Endothelial cell of umbilical vein (primary cell): Measurements from ENCODE around the gene COQ9. TPM values are rescaled to one million over a fixed set of nuclear protein-coding genes. Genes with fewer than 3 reads are reported as not detected.

Source experiments
- BruUV-seq: library from RNA; stranded (reverse); fragments of 400-500 nt; replicated peaks from 2 replicates; lab custom pipeline; 2021; lab: Mats Ljungman, UMichigan
- CTCF ChIA-PET: fragments of 300-600, 350-600 bp; sonication (Branson Sonifier 250); formaldehyde crosslinking; loops from one replicate; lab custom pipeline; 2021; ENCODE audit warnings: antibody characterized with exemption, inconsistent platforms; lab: Charles Lee
- POLR2A ChIA-PET: fragments of 300-600, 350-600 bp; sonication (Branson Sonifier 250); formaldehyde crosslinking; loops from one replicate; lab custom pipeline; 2021; ENCODE audit warnings: antibody characterized with exemption, inconsistent platforms; lab: Charles Lee
- DNase-seq: peaks from one replicate; pipeline ENCODE4 v3.0.0-alpha.2; 2011; ENCODE audit warnings: low read depth, low spot score
- FAIRE-seq: peaks from 2 replicates; lab custom pipeline; 2011; peaks lifted over from hg19 to GRCh38; lab: Jason Lieb, UNC
- H2AFZ ChIP-seq: 2 replicates; pipeline ENCODE4 v1.6.0; 2012; ENCODE audit warnings: low read depth, low read length, control low read depth, inconsistent platforms
- H3K27ac ChIP-seq: 2 replicates; pipeline ENCODE4 v1.5.1; 2011; ENCODE audit warnings: low read depth, mild to moderate bottlenecking, control low read depth, low read length, moderate library complexity; ENCODE audit not compliant: insufficient read depth
- H3K27me3 ChIP-seq, 2 experiments: 2 replicates each; pipeline versions ENCODE4 v1.6.0 to v1.6.1; 2011; ENCODE audit warnings: low read length in 2 of 2, mixed read lengths in 1 of 2; ENCODE audit not compliant: control insufficient read depth in 2 of 2, insufficient read depth in 2 of 2
- H3K36me3 ChIP-seq, 2 experiments: 2 replicates in 1 of 2; 3 replicates in 1 of 2; pipeline ENCODE4 v1.5.1; 2011; ENCODE audit warnings: low read length in 2 of 2, mild to moderate bottlenecking in 1 of 2, moderate library complexity in 1 of 2; ENCODE audit not compliant: control insufficient read depth in 2 of 2, insufficient read depth in 2 of 2; ENCODE audit errors: extremely low read depth in 1 of 2
- H3K4me1 ChIP-seq: 3 replicates; pipeline ENCODE4 v1.5.1; 2011; ENCODE audit warnings: mild to moderate bottlenecking, low read length; ENCODE audit not compliant: control insufficient read depth, insufficient read depth; ENCODE audit errors: extremely low read depth
- H3K4me2 ChIP-seq: 2 replicates; pipeline ENCODE4 v1.6.1; 2011; ENCODE audit warnings: low read length, control low read depth, mixed read lengths; ENCODE audit not compliant: insufficient read depth
- H3K4me3 ChIP-seq, 3 experiments: fragments of 200-600 bp in 1 of 3; sonication (generic), shearing (Covaris generic) in 1 of 3; replicated peaks in 1 of 3; 2 replicates each; pipeline ENCODE4 v1.5.1; 2011 to 2016; ENCODE audit warnings: control low read depth in 3 of 3, low read length in 3 of 3, mild to moderate bottlenecking in 2 of 3, inconsistent platforms in 1 of 3, low read depth in 1 of 3, moderate library complexity in 1 of 3; ENCODE audit not compliant: insufficient read depth in 1 of 3
- H3K79me2 ChIP-seq: 2 replicates; pipeline ENCODE4 v1.6.0; 2012; ENCODE audit warnings: low read length, inconsistent platforms; ENCODE audit not compliant: control insufficient read depth, insufficient read depth
- H3K9ac ChIP-seq: replicated peaks from 2 replicates; pipeline ENCODE3; 2011; ENCODE audit warnings: low read length, control low read depth; ENCODE audit not compliant: insufficient read depth; ENCODE audit errors: extremely low read depth
- H3K9me1 ChIP-seq: replicated peaks from 3 replicates; pipeline ENCODE4 v1.6.0; 2011; ENCODE audit warnings: mild to moderate bottlenecking, low read length; ENCODE audit not compliant: control insufficient read depth, insufficient read depth; ENCODE audit errors: extremely low read depth
- H3K9me3 ChIP-seq: replicated peaks from 2 replicates; pipeline ENCODE4 v1.5.1; 2012; ENCODE audit warnings: low read length, inconsistent platforms; ENCODE audit not compliant: control insufficient read depth, insufficient read depth
- H4K20me1 ChIP-seq: replicated peaks from 2 replicates; pipeline ENCODE3; 2011; ENCODE audit warnings: mild to moderate bottlenecking, low read length; ENCODE audit not compliant: control insufficient read depth, insufficient read depth; ENCODE audit errors: extremely low read depth
- CTCF ChIP-seq, 2 donors: IDR thresholded peaks; 1 replicate in 1 of 2; 2 replicates in 1 of 2; pipeline ENCODE4 v1.5.1; 2011; ENCODE audit warnings: low read length in 2 of 2, mild to moderate bottlenecking in 2 of 2, moderate library complexity in 2 of 2, control low read depth in 1 of 2, inconsistent platforms in 1 of 2, low read depth in 1 of 2; ENCODE audit not compliant: insufficient read depth in 1 of 2; ENCODE audit errors: extremely low read depth in 1 of 2
- EZH2 ChIP-seq: IDR thresholded peaks from 2 replicates; pipeline ENCODE4 v1.6.1; 2012; ENCODE audit warnings: borderline replicate concordance, low read depth, mild to moderate bottlenecking, moderate library complexity, low read length, inconsistent platforms; ENCODE audit not compliant: severe bottlenecking
- FOS ChIP-seq: IDR thresholded peaks from 2 replicates; pipeline ENCODE4 v1.6.1; 2011; ENCODE audit warnings: mild to moderate bottlenecking, low read length, moderate library complexity, borderline replicate concordance; ENCODE audit not compliant: insufficient read depth
- GATA2 ChIP-seq: IDR thresholded peaks from 2 replicates; pipeline ENCODE4 v1.7.0; 2011; ENCODE audit warnings: low read depth, mild to moderate bottlenecking, moderate library complexity, mixed read lengths, low read length; ENCODE audit not compliant: insufficient read length, insufficient read depth
- JUN ChIP-seq: IDR thresholded peaks from 2 replicates; pipeline ENCODE4 v1.6.1; 2011; ENCODE audit warnings: borderline replicate concordance, low read depth; ENCODE audit not compliant: insufficient read length, insufficient read depth
- MAX ChIP-seq: IDR thresholded peaks from 2 replicates; pipeline ENCODE4 v1.6.1; 2011; ENCODE audit not compliant: insufficient read depth, insufficient read length
- MYC ChIP-seq: IDR thresholded peaks from one replicate; pipeline ENCODE4 v1.6.1; 2011; ENCODE audit warnings: mild to moderate bottlenecking, low read depth, low read length
- POLR2A ChIP-seq: IDR thresholded peaks from 2 replicates; pipeline ENCODE4 v1.6.1; 2012; ENCODE audit warnings: low read depth, mild to moderate bottlenecking, control low read depth, low read length
- POLR2AphosphoS5 ChIP-seq: IDR thresholded peaks from 2 replicates; pipeline ENCODE4 v1.6.1; 2012; ENCODE audit warnings: low read depth, mild to moderate bottlenecking, control low read depth, low read length, moderate library complexity; ENCODE audit not compliant: insufficient read depth
- dilution Hi-C: fragments of 300-500 bp; cut with MboI; formaldehyde crosslinking; loops from one replicate; pipeline ENCODE4 v1.15.0; 2019; ENCODE audit warnings: low sequenced_read_pairs; ENCODE audit not compliant: extremely low pct_ligation_motif_present
- intact Hi-C: fragments of 100-400 bp; cut with micrococcal nuclease; formaldehyde crosslinking; loops from one replicate; pipeline ENCODE4 v1.10.0; 2022
- polyA plus RNA-seq, 4 experiments: library from polyadenylated mRNA; depleted of rRNA in 3 of 4; stranded (reverse) in 3 of 4; unstranded in 1 of 4; fragments of >200 nt; gene quantifications; 2 replicates each; pipeline versions ENCODE4 v1.2.1 to v1.2.3, GENCODE V29; 2011 to 2012; ENCODE audit warnings: missing spikeins in 1 of 4
- total RNA-seq: library from RNA; stranded (reverse); gene quantifications from 2 replicates; pipeline ENCODE4 v1.2.3, GENCODE V29; 2021

The COQ9 gene
- total and polyA plus RNA-seq, 2 donors (not counting 3 experiments of a cell fraction or from before 2014, with no cell fraction given): 42.5 to 78.3 TPM

- H3K9me1 ChIP-seq: no peaks in the 10 kb centered on the region
- no peaks in the 10 kb centered on the region for H3K79me2 ChIP-seq
- POLR2A ChIA-PET: no interaction called here
- no peak overlapping the region for H2AFZ ChIP-seq
- no peak overlapping the region for H3K4me2 ChIP-seq
- peaks cover 0 to 6% of the 10 kb centered on the region in 2 experiments for H3K27me3 ChIP-seq
- H4K20me1 ChIP-seq: no peaks in the 10 kb centered on the region
- H3K9me3 ChIP-seq: no peaks in the 10 kb centered on the region
- dilution Hi-C loops (no loop called here), intact Hi-C loops (no loop called here)
- no TSS peak for BruUV-seq
- CTCF ChIA-PET: interaction anchor here (1.3 kb wide), 1 partner anchor 9 kb away, joined by 4 read pairs; no protein-coding TSS in a partner anchor
- peaks cover 7% of the 10 kb centered on the region for H3K4me1 ChIP-seq
- no peak overlapping the region for H3K4me3 ChIP-seq
- TF ChIP-seq GATA2: no peak
- TF ChIP-seq FOS: no peak
- no peak for TF ChIP-seq MAX
- no peak for TF ChIP-seq MYC
- TF ChIP-seq POLR2A: no peak
- no peak for TF ChIP-seq JUN
- TF ChIP-seq POLR2AphosphoS5: no peak
- TF ChIP-seq CTCF (IDR thresholded peaks at IDR 0.05; ENCODE audit: extremely low read depth in 1 of 2, insufficient read depth in 1 of 2, low read depth in 1 of 2, low read length in 2 of 2): no peak
- TF ChIP-seq EZH2: no peak
- no peak overlapping the region for H3K9ac ChIP-seq
- no peak overlapping the region for H3K27ac ChIP-seq
- no peak for DNase-seq
- peaks cover 0 to 2% of the 10 kb centered on the region in 2 experiments for H3K36me3 ChIP-seq
- no peak for FAIRE-seq
These were observed 63.0 kb downstream of the COQ9 start for GRCh38 chr16:57510016-57510871.

Other genes starting within 250 kb of the COQ9 start
- gene ARL2BP, start 202.2 kb upstream of the COQ9 start, total RNA-seq: 76.7 and 80.4 TPM in 2 replicates
- 103 and 111 TPM in 2 replicates for gene ARL2BP, start 202.2 kb upstream of the COQ9 start, polyA plus RNA-seq
- gene PLLP, start 162.8 kb upstream of the COQ9 start, total RNA-seq: 3.1 and 4.4 TPM in 2 replicates
- gene PLLP, start 162.8 kb upstream of the COQ9 start, polyA plus RNA-seq: 14.4 and 19.3 TPM in 2 replicates
- not detected in 2 replicates for gene CCL22, start 88.7 kb upstream of the COQ9 start, total RNA-seq
- gene CCL22, start 88.7 kb upstream of the COQ9 start, polyA plus RNA-seq: not detected in 2 replicates
- gene CX3CL1, start 75.0 kb upstream of the COQ9 start, total RNA-seq: 1.2 and 2.3 TPM in 2 replicates
- 2.0 TPM in 2 replicates for gene CX3CL1, start 75.0 kb upstream of the COQ9 start, polyA plus RNA-seq
- gene CCL17, start 42.7 kb upstream of the COQ9 start, total RNA-seq: not detected in 2 replicates
- not detected in 2 replicates for gene CCL17, start 42.7 kb upstream of the COQ9 start, polyA plus RNA-seq
- 70.9 and 77.9 TPM in 2 replicates for gene CIAPIN1, start 94 bp upstream of the COQ9 start, total RNA-seq
- 70.7 and 74.6 TPM in 2 replicates for gene CIAPIN1, start 94 bp upstream of the COQ9 start, polyA plus RNA-seq
- gene POLR2C, start 15.2 kb downstream of the COQ9 start, total RNA-seq: 60.2 and 65.2 TPM in 2 replicates
- 115 and 129 TPM in 2 replicates for gene POLR2C, start 15.2 kb downstream of the COQ9 start, polyA plus RNA-seq
- 22.3 and 24.4 TPM in 2 replicates for gene DOK4, start 39.0 kb downstream of the COQ9 start, total RNA-seq
- 22.5 and 23.4 TPM in 2 replicates for gene DOK4, start 39.0 kb downstream of the COQ9 start, polyA plus RNA-seq
- 6.6 and 7.8 TPM in 2 replicates for gene CCDC102A, start 89.1 kb downstream of the COQ9 start, total RNA-seq
- gene CCDC102A, start 89.1 kb downstream of the COQ9 start, polyA plus RNA-seq: 12.0 and 12.2 TPM in 2 replicates
- not detected in 2 replicates for gene ADGRG5, start 95.2 kb downstream of the COQ9 start, total RNA-seq
- not detected in 2 replicates for gene ADGRG5, start 95.2 kb downstream of the COQ9 start, polyA plus RNA-seq
- gene ADGRG1, start 181.2 kb downstream of the COQ9 start, total RNA-seq: 92.5 and 116 TPM in 2 replicates
- 45.6 and 45.7 TPM in 2 replicates for gene ADGRG1, start 181.2 kb downstream of the COQ9 start, polyA plus RNA-seq
- not detected in 2 replicates for gene ADGRG3, start 220.8 kb downstream of the COQ9 start, total RNA-seq
- gene ADGRG3, start 220.8 kb downstream of the COQ9 start, polyA plus RNA-seq: not detected in 2 replicates
- 0.13 TPM in 1 of 2 replicates, not detected in the other for gene DRC7, start 247.3 kb downstream of the COQ9 start, total RNA-seq
- 0.13 and 0.77 TPM in 2 replicates for gene DRC7, start 247.3 kb downstream of the COQ9 start, polyA plus RNA-seq